Panc1 (cell line): ENCODE measurements around the gene KCNJ13.

Experiments used
- POLR2AphosphoS5 ChIP-seq: IDR thresholded peaks from 2 replicates; pipeline ENCODE4 v1.6.1; 2012; ENCODE audit warnings: mild to moderate bottlenecking, low read depth, low read length, moderate library complexity
- TF ChIP-seq, protein P1 (sequence below): fragments of 450-650 bp; IDR thresholded peaks from 2 replicates; pipeline ENCODE4 v1.5.1; 2017; ENCODE audit warnings: mild to moderate bottlenecking

DNA sequence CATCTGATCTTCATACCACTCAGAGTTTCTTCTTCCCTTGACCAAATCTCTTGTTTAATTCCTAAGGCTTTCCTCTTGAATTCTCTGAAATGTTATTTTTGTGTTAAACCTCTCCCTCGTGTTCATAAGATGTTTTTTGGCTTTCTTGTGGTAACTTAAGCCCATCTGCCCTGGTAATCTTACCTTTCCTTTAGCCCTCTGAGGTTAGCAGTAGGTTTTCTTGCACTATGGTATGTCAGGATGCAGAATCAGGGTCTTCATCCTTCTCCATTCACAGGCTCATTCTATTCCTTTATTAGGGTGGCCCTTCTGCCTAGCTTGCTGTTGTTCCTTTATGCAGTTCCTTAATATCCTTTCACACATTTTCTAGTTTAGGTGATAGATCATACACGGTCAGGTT lies 55.1 kb downstream of the KCNJ13 start:
- no peak for TF ChIP-seq POLR2AphosphoS5
- TF ChIP-seq, protein P1, sequence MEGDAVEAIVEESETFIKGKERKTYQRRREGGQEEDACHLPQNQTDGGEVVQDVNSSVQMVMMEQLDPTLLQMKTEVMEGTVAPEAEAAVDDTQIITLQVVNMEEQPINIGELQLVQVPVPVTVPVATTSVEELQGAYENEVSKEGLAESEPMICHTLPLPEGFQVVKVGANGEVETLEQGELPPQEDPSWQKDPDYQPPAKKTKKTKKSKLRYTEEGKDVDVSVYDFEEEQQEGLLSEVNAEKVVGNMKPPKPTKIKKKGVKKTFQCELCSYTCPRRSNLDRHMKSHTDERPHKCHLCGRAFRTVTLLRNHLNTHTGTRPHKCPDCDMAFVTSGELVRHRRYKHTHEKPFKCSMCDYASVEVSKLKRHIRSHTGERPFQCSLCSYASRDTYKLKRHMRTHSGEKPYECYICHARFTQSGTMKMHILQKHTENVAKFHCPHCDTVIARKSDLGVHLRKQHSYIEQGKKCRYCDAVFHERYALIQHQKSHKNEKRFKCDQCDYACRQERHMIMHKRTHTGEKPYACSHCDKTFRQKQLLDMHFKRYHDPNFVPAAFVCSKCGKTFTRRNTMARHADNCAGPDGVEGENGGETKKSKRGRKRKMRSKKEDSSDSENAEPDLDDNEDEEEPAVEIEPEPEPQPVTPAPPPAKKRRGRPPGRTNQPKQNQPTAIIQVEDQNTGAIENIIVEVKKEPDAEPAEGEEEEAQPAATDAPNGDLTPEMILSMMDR = no peak
